GM18870 (cell line): ENCODE measurements around the gene NELL1.

Experiments used
- ATAC-seq: cut with Tn5 transposase; IDR thresholded peaks from one replicate; pipeline ENCODE4 v1.9.1; 2021; ENCODE audit warnings: moderate library complexity; ENCODE audit not compliant: unreplicated experiment

The NELL1 gene

DNA sequence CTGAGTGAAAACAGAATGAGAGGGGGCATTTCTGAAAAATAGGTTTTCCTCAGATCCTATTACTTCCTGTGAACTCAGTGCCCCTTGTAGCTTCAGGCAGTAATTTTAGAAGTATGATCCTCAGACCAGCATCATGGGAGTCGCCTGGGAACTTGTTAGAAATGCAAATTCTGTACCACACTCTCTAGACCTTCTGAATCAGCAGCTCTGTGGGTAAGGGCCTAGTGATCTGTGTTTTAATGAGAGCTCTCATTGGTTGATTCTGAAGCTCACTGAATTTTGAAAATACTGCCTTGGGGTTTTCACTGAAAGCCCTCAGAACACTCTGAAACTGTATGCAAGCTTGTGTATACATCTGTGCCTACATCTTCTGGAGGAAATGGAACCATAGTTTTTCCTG is 876.3 kb downstream of the NELL1 start:
- no peak for ATAC-seq

GRCh38 chr11:21546703-21547102 is 877.3 kb downstream of the NELL1 start:
- ATAC-seq: no peak

- ATAC-seq: no peak
These were observed 883.5 kb downstream of the NELL1 start for GRCh38 chr11:21552911-21553310.

DNA sequence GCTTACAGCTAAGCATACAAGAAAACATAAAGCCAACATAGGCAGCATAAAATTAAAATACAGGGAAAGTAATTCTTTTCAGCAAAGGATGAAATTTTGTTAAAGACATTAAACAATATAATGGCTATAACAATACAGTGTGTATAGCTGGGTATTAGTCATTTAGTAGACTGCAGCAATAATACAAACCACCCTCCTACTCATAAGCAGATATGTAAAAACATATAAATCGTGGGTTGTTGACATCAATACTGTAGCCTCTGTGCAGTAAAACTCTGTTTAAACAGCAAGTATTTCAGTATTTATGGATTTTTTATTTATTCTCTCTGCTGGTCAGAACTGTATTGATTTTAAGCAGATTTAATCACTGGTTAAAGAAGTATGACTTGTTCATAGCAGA is 884.4 kb downstream of the NELL1 start:
- ATAC-seq: no peak

GRCh38 chr11:21554284-21554683 is 884.9 kb downstream of the NELL1 start:
- ATAC-seq: no peak

GRCh38 chr11:21556926-21557325 is 887.5 kb downstream of the NELL1 start:
- no peak for ATAC-seq

DNA sequence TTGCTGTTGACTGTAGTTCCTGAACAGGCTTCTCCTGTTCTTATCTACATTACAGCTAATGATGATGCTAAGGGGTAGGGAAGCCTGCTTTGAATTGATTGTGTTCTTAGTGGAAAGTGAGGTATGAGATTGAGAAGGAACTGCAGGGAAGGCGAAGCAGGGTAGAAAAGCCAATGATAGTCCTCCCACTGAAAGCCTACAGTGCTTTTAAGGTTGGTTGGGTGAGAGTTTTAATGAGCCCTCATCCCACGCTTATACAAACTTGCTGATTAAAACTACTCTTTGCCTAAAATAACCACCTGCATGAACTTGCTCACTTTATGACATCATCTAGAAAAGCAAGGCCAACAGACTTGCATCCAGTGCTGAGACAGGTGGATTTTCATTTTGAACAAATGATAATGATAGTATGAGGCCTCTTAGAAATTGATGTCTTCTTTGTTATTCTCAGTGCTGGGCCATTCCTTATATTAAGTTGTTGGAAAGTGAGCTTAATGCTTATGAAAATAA is 891.1 kb downstream of the NELL1 start:
- ATAC-seq: no peak

GRCh38 chr11:21561581-21561980 is 892.2 kb downstream of the NELL1 start:
- ATAC-seq: no peak

DNA sequence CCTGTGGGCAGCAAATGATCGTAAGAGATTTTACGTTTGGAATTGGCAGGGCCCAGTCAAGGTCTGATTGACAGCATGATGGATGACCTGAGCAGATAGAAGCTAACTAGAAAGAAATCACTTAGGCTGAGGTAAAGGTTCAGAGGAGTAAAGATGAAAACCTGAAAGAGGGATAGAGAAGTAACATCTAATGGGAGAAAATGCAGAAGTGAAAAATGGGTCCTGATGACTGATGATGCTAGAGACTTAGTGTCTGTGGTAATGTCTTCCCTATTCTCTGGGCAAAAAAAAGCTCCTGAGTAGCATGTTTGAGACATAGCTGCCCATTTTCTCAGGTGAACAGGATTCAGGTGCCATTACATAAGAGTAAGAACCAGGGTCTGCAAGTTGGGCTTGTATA is 894.7 kb downstream of the NELL1 start:
- peak; percentile 49 for ATAC-seq

DNA sequence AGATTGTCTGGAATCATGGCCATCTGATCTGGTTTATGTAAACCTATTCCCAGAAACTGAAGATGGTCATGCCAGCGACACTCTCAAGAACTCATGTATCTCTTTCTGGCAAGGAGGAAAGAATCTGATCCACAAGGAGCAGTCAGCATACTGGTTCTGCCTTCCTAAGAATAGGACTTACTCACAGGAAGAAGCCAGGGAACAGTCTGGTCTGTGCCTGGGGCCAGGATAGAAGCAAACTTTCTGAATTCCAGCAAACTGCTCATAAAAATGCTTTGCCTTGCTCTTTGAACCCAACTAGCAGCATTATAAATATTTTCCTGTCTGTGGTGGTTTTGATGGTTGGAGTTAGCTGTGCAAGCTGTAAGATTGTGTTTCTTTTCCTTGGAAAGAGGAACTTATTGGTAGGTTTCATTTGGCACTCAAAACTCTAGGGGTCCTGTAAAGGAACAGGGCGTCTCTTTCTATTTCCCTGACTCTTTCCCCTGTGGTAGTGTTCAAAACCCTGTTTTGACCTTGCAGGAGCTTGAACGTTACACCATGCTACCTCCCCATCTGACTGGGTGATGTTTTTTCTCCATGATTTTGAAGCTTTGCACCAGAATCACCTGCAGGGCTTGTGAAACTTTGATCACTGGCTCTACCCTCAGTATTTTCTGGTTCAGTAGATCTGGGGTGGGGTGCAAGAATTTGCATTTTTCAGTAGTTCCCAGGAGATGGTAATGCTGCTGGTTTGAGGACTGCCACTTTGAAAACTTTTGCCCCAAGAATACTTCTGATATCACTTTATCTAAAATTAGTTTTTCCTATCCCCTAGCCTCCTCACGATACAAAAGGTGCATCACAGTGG is 895.7 kb downstream of the NELL1 start:
- ATAC-seq: no peak

- ATAC-seq: no peak
These were observed 897.2 kb downstream of the NELL1 start for GRCh38 chr11:21566521-21567117.

DNA sequence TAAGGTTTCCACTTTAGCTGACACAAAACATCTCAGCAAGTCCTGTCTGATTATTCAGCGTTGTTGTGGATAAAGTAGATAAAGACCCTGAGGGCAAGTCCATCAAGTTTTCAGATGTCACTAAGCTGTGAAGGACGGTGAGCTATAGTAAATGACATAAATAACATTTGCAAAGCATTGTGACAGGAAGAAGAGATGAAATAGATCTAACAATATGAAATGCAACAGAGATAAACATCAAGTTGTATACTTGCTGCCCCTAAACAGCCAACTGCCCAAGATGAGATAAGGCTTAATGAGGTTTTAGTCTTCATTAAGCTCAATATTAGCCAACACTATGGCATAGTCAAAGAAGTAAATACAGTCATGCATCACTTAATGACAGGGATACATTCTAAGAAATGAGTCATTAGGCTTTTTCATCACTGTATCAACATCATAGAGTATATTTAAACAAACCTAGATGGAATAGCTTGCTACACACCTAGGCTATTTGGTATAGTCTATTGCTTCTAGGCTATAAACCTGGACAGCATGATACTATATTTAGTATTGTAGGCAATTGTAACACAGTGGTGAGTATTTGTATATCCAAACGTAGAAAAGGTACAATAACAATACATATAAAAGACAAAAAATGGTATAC is 898.4 kb downstream of the NELL1 start:
- no peak for ATAC-seq

GRCh38 chr11:21572210-21572609 is 902.8 kb downstream of the NELL1 start:
- no peak for ATAC-seq

- ATAC-seq: no peak
These were observed 913.4 kb downstream of the NELL1 start for GRCh38 chr11:21582791-21583190.

DNA sequence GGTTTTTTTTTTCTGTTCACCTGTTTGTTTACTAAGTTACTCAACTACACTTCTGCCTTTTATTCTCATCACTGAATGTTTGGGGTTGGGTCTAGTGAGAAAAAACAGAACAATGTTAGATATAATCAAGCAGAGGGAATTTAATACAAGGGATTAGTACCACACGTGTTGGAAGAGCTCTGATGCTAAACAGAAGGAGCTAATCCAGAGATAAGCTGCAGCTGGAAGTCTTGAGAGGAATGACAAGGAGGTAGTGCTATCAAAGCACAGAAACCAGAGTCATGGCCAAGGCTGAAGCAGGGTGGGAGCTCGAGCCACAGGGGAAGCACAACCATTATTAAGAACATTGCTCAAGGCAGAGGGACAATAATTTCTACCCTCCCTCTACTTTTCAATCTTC is 919.4 kb downstream of the NELL1 start:
- no peak for ATAC-seq

GRCh38 chr11:21602699-21603098 is 933.3 kb downstream of the NELL1 start:
- no peak for ATAC-seq

DNA sequence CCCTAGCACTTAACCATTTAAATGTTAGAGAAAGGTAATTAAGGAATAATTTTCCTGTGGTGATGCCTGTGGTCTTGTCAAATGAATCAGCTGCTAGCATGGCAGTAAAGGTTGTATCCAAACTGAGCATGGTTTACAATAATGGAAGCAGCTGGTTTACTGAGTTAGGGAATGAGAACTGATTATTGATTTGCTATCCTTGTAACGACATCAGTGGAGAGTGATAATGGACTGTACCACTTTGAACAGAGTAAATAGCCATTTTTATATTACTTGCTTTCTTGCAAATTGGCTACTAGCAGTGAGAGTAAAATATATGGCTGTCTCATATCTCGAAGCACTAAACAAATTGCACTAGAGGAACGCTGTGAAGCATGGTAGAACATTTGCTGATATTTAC is 934.5 kb downstream of the NELL1 start:
- no peak for ATAC-seq

GRCh38 chr11:21604564-21604963 is 935.2 kb downstream of the NELL1 start:
- ATAC-seq: no peak

GRCh38 chr11:21612326-21612725 is 942.9 kb downstream of the NELL1 start:
- no peak for ATAC-seq

DNA sequence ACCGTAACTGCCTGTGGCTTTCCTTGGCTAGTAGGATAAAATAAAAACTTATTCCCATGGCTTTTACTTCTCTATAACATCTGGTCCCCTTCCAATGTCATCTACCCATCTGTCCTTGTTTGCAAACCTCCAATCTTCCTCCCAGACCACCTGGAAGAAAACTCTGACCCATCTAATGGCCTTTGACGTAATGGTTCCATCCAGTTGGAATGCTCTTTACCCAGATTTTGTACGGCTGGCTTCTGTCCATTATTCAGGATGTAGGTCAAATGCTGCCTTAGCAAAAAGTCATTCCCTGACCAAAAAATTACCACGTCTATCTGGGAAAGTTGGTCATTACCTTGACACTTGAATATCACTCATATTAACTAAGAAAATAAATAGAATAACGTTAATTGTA is 945.6 kb downstream of the NELL1 start:
- ATAC-seq: no peak

- no peak for ATAC-seq
These were observed 946.6 kb downstream of the NELL1 start for GRCh38 chr11:21615955-21616371.

GRCh38 chr11:21622566-21622965 is 953.2 kb downstream of the NELL1 start:
- no peak for ATAC-seq
